Measurements from ENCODE around the gene CNTN1.

The CNTN1 gene

DNA sequence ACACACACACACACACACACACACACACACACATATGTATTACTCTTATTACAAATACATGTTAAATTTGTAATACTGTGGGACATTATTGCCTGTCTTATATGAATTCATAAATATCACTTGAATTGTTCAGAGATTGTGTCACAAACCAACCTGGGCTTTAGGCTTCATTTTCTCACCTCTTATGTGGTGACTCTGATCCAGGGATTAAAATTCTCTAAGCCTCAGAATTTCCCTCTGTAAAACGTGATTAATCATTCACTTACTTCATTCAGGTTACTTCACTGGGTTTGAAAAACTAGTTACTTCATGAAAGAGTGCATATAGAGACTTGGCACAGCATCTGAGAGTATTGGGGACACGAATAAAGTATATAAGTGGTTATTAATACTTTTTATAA is 255.6 kb downstream of the CNTN1 start:
- DNase-seq (ENCODE audit: low read depth, low spot score) = no peak
- CTCF ChIA-PET = interaction anchor here (0.7 to 3.3 kb wide), 2 partner anchors 242 to 1077 kb away, joined by 3 to 28 read pairs; no protein-coding TSS in a partner anchor
- H3K4me3 ChIP-seq (ENCODE audit: low read depth, low read length) = no peak overlapping the region
- POLR2A ChIA-PET = no interaction called here
- TF ChIP-seq, protein P1, sequence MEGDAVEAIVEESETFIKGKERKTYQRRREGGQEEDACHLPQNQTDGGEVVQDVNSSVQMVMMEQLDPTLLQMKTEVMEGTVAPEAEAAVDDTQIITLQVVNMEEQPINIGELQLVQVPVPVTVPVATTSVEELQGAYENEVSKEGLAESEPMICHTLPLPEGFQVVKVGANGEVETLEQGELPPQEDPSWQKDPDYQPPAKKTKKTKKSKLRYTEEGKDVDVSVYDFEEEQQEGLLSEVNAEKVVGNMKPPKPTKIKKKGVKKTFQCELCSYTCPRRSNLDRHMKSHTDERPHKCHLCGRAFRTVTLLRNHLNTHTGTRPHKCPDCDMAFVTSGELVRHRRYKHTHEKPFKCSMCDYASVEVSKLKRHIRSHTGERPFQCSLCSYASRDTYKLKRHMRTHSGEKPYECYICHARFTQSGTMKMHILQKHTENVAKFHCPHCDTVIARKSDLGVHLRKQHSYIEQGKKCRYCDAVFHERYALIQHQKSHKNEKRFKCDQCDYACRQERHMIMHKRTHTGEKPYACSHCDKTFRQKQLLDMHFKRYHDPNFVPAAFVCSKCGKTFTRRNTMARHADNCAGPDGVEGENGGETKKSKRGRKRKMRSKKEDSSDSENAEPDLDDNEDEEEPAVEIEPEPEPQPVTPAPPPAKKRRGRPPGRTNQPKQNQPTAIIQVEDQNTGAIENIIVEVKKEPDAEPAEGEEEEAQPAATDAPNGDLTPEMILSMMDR (IDR thresholded peaks at IDR 0.05; ENCODE audit: insufficient read depth, low read length, missing control alignments) = no peak

DNA sequence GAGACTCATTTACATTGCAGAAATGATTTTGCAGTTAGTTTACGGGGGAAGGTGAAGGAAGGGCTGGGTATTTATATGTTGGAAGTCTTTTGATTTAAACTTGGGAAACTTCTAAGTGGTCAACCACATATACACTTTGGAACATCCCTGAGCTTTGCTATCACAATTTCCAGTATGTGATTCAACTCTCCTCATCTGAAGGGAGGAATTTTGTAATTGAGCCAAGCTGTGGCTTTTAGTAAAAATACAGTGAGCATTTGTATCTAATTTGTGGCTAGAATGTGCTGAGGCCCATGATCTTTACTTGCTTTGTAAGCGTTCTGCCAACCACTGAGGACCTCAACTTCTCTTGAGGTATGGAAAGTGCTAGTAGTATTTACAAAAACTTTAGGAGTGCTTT is 260.8 kb downstream of the CNTN1 start:
- no peak for DNase-seq (ENCODE audit: low read depth, low spot score)
- TF ChIP-seq, protein P1 (IDR thresholded peaks at IDR 0.05; ENCODE audit: insufficient read depth, low read length, missing control alignments) = no peak
- H3K4me3 ChIP-seq (ENCODE audit: low read depth, low read length) = no peak overlapping the region
- ChIA-PET POLR2A (no interaction called here), CTCF (no interaction called here)

DNA sequence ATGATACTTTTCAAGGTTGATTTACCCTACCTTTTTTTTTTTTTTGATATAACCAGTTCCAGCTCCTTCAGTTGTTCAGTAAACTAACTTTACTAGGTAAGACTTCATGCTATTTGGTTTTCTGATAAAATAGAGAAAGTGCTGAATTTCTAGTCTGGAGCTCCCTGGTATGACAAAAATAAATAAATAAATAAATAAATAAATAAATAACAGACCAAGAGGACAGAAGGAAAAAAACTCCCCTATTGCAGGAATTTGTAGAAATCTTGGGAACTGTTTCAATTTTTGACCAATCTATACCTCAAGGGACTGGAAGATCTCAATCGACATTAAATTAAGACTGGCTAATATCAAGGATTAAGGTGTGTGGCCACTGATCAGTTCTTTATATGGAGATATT is 265.2 kb downstream of the CNTN1 start:
- TF ChIP-seq, protein P1 (IDR thresholded peaks at IDR 0.05; ENCODE audit: insufficient read depth, low read length, missing control alignments) = no peak
- CTCF ChIA-PET = no interaction called here
- POLR2A ChIA-PET = no interaction called here
- no peak for DNase-seq (ENCODE audit: low read depth, low spot score)
- no peak overlapping the region for H3K4me3 ChIP-seq (ENCODE audit: low read depth, low read length)

DNA sequence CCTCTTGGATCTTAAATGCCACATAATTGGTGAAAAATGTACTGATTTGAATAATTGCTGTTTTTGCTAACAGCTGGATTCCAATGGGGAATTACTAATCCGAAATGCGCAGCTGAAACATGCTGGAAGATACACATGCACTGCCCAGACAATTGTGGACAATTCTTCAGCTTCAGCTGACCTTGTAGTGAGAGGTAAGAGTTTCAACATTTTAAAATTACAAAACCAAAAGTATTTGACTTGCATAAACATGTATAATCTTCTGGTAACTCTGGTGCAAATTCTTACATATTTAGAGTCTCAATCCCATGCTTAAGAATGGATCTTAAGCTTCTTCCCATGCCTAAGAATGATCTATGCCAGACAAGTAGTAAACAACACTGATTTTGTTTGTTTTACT is 266.8 kb downstream of the CNTN1 start:
- no peak overlapping the region for H3K4me3 ChIP-seq (ENCODE audit: low read depth, low read length)
- CTCF ChIA-PET = interaction anchor here (1.1 kb wide), 1 partner anchor 13 kb away, joined by 3 read pairs; no protein-coding TSS in a partner anchor
- no peak for DNase-seq (ENCODE audit: low read depth, low spot score)
- POLR2A ChIA-PET = no interaction called here
- TF ChIP-seq, protein P1 (IDR thresholded peaks at IDR 0.05; ENCODE audit: insufficient read depth, low read length, missing control alignments) = no peak

DNA sequence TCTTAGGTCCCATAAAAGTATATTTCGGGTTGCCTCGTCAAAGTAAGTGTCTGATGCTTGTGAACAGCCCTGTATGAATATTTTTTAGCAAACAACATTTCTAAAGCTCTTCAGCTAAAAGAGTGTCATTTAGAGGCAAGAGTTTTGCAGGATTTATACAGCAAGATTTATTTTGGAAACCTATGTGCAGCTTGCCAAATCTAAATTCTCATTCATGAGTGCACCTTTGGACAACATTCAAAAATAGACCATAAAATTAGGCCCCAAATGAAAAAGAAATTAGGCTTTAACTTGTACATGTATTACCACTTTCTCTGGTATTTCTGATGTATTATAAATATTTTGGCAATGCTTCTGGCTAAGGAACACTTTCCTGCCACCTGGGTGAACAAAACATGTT is 271.5 kb downstream of the CNTN1 start:
- ChIA-PET CTCF (interaction anchor here (1.5 kb wide), 1 partner anchor 15 kb away, joined by 3 read pairs; no protein-coding TSS in a partner anchor), POLR2A (no interaction called here)
- no peak overlapping the region for H3K4me3 ChIP-seq (ENCODE audit: low read depth, low read length)
- no peak for DNase-seq (ENCODE audit: low read depth, low spot score)
- TF ChIP-seq, protein P1 (IDR thresholded peaks at IDR 0.05; ENCODE audit: insufficient read depth, low read length, missing control alignments) = no peak

DNA sequence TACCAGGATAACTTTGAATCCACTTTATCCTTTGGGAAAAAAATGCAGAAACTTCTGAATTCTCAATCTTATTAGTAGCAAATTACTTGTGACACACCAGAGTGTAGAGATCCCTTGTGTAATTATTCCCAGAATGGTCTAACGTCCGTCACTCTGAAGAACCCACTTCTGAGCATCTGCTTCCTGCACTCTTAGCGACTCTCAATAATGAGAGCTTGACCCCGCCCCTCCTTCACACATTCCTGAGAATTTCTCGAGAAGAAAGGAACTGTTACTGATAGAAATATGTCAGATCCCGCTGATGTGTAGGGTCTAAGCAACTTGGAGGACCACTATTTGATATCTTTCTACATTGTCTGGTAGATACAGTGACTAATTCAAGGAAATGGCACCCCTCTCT is 277.6 kb downstream of the CNTN1 start:
- ChIA-PET POLR2A (no interaction called here), CTCF (no interaction called here)
- no peak for DNase-seq (ENCODE audit: low read depth, low spot score)
- TF ChIP-seq, protein P1 (IDR thresholded peaks at IDR 0.05; ENCODE audit: insufficient read depth, low read length, missing control alignments) = no peak
- no peak overlapping the region for H3K4me3 ChIP-seq (ENCODE audit: low read depth, low read length)
